ENCODE measurements around the gene PHLDB3. TPM values are rescaled to one million over a fixed set of nuclear protein-coding genes. Genes with fewer than 3 reads are reported as not detected.
A peak's percentile ranks its signal among the peaks of the same experiment; 100 is the strongest.

The PHLDB3 gene
- total RNA-seq, 1 experiment from 2014 or later, result 8.5 TPM

DNA sequence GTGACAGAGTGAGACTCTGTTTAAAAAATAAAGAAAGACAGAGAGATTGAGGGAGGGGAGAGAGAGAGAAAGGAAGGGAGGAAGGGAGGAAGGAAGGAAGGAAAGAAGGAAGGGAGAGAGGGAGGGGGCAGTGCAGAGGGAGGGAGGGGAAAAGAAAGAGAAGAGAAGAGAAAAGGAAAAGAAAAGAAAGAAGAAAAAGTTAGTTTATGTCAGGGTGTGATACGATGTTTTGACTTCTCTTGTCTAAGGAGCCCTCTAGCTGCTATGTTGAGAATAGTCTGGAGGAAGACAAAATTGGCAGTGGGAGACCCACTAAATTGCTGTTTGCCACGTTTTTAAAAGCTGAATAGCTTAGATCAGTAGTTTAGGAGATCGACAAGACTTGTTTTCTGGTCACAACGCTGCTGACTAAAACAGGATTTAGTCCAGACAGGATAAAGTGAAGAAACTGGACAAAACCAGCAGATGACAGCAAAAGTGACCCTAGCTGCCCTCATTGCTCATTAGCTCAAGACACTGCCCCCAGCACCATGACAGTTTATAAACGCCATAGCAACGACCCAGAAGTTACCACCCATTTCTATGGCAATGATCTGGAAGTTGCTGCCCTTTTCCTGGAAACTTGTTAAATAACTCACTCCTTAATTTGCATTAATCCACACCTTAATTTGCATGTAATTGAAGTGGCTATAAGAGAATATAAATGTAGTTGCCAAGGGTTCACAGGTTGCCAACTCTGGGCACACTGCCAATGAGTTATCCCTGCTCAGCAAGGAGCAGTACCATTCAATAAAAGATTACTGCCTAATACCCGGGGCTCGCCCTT is 78.8 kb downstream of the PHLDB3 start:
- Histone ChIP-seq H3K4ac (ENCODE audit: low read depth, low read length) (no peak overlapping the region), H3K9me3 (ENCODE audit: control insufficient read depth, low read depth, low read length) (no peaks in the 10 kb centered on the region), H2BK15ac (ENCODE audit: low read depth, low read length) (no peak overlapping the region), H3K23ac (ENCODE audit: insufficient read length, low read depth, low read length) (no peak overlapping the region), H4K20me1 (ENCODE audit: control insufficient read depth, insufficient read depth, insufficient read length) (no peaks in the 10 kb centered on the region), H2BK20ac (ENCODE audit: low read depth, low read length, poor library complexity, severe bottlenecking) (no peak overlapping the region), H4K8ac (replicated peaks; ENCODE audit: insufficient read length, low read depth, low read length) (no peak overlapping the region), H2AK5ac (ENCODE audit: insufficient read length, low read length) (no peak overlapping the region), H3K18ac (ENCODE audit: insufficient read length, low read depth, low read length) (no peak overlapping the region), H3K27me3 (ENCODE audit: insufficient read depth, low read length) (no peaks in the 10 kb centered on the region), H3K79me1 (ENCODE audit: insufficient read depth, low read depth, low read length, poor library complexity, severe bottlenecking) (no peaks in the 10 kb centered on the region), H2BK120ac (ENCODE audit: low read depth, low read length, poor library complexity, severe bottlenecking) (no peak overlapping the region), H3T11ph (ENCODE audit: low read length) (no peak overlapping the region), H3K56ac (ENCODE audit: insufficient read length, low read depth, low read length) (no peak overlapping the region), H3K4me2 (ENCODE audit: insufficient read depth, insufficient read length, low read length) (no peak overlapping the region), H3K9ac (ENCODE audit: extremely low read depth, insufficient read length, low read length) (no peak overlapping the region), H3K23me2 (ENCODE audit: insufficient read length, low read depth, low read length, poor library complexity, severe bottlenecking) (no peaks in the 10 kb centered on the region), H2BK12ac (ENCODE audit: insufficient read length, low read depth, low read length) (no peak overlapping the region), H3K79me2 (ENCODE audit: insufficient read depth, low read length) (no peaks in the 10 kb centered on the region), H3K27ac (ENCODE audit: insufficient read length, low read depth, low read length) (no peak overlapping the region), H2AFZ (ENCODE audit: low read length) (no peak overlapping the region), H4K91ac (ENCODE audit: insufficient read length, low read depth, low read length) (no peak overlapping the region), H4K5ac (ENCODE audit: insufficient read length, low read depth, low read length) (no peak overlapping the region), H2BK5ac (ENCODE audit: insufficient read length, low read length) (no peak overlapping the region), H3K14ac (ENCODE audit: insufficient read depth, low read length) (no peak overlapping the region), H3K4me1 (ENCODE audit: insufficient read depth, low read length) (no peaks in the 10 kb centered on the region)
- H3K9me3 Mint-ChIP-seq, result peaks cover 0 to 43% of the 10 kb centered on the region in 2 experiments; a peak in 3 of 5 replicates
- H3K27me3 Mint-ChIP-seq (ENCODE audit: low read depth), result peaks cover 2% of the 10 kb centered on the region; the same call in 1 of the 2 replicates
- no peak overlapping the region for H3K27ac Mint-ChIP-seq
- H3K36me3 Mint-ChIP-seq (ENCODE audit: insufficient read depth in 1 of 3, low read depth in 3 of 3), result peaks cover 0 to 3% (median 0%) of the 10 kb centered on the region in 3 experiments; a peak in 1 of 7 replicates
- TF ChIP-seq, protein P1, sequence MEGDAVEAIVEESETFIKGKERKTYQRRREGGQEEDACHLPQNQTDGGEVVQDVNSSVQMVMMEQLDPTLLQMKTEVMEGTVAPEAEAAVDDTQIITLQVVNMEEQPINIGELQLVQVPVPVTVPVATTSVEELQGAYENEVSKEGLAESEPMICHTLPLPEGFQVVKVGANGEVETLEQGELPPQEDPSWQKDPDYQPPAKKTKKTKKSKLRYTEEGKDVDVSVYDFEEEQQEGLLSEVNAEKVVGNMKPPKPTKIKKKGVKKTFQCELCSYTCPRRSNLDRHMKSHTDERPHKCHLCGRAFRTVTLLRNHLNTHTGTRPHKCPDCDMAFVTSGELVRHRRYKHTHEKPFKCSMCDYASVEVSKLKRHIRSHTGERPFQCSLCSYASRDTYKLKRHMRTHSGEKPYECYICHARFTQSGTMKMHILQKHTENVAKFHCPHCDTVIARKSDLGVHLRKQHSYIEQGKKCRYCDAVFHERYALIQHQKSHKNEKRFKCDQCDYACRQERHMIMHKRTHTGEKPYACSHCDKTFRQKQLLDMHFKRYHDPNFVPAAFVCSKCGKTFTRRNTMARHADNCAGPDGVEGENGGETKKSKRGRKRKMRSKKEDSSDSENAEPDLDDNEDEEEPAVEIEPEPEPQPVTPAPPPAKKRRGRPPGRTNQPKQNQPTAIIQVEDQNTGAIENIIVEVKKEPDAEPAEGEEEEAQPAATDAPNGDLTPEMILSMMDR (conservative IDR thresholded peaks at IDR 0.05), result peak; percentile 59
- no CpG with 5 or more reads among the region's 8 CpGs for WGBS (ENCODE audit: extremely low coverage, insufficient read length, low lambda C conversion rate)
- H3K4me1 Mint-ChIP-seq, result peaks cover 3 to 16% of the 10 kb centered on the region in 2 experiments; a peak in 3 of 4 replicates
- DNase-seq, result no peak
- no peak overlapping the region for H3K4me3 Mint-ChIP-seq

Other genes starting within 250 kb of the PHLDB3 start
- gene PSG9, start 235.2 kb downstream of the PHLDB3 start, total RNA-seq (2021), result not detected in 2 replicates
- 0.09 TPM in 1 of 2 replicates, not detected in the other for gene CD177, start 151.1 kb downstream of the PHLDB3 start, total RNA-seq (2021)
- not detected in 2 replicates for gene TEX101, start 89.9 kb downstream of the PHLDB3 start, total RNA-seq (2021)
- 1.8 TPM in 2 replicates for gene LYPD3, start 39.1 kb downstream of the PHLDB3 start, total RNA-seq (2021)
- 18.8 and 20.4 TPM in 2 replicates for gene ETHE1, start 22.5 kb upstream of the PHLDB3 start, total RNA-seq (2021)
- not detected in 2 replicates for gene ZNF575, start 28.4 kb upstream of the PHLDB3 start, total RNA-seq (2021)
- 38.0 and 42.8 TPM in 2 replicates for gene XRCC1, start 70.8 kb upstream of the PHLDB3 start, total RNA-seq (2021)
- 11.4 and 11.9 TPM in 2 replicates for gene PINLYP, start 71.1 kb upstream of the PHLDB3 start, total RNA-seq (2021)
- 24.1 and 25.4 TPM in 2 replicates for gene IRGQ, start 91.4 kb upstream of the PHLDB3 start, total RNA-seq (2021)
- 16.3 and 19.7 TPM in 2 replicates for gene ZNF576, start 91.8 kb upstream of the PHLDB3 start, total RNA-seq (2021)
- 0.44 and 0.70 TPM in 2 replicates for gene SRRM5, start 107.3 kb upstream of the PHLDB3 start, total RNA-seq (2021)
- 30.3 and 31.3 TPM in 2 replicates for gene ZNF428, start 114.9 kb upstream of the PHLDB3 start, total RNA-seq (2021)
- gene CADM4, start 135.1 kb upstream of the PHLDB3 start, total RNA-seq (2021), result 10.2 and 12.5 TPM in 2 replicates
- gene PLAUR, start 165.4 kb upstream of the PHLDB3 start, total RNA-seq (2021), result 13.7 and 15.7 TPM in 2 replicates
- gene IRGC, start 211.3 kb upstream of the PHLDB3 start, total RNA-seq (2021), result not detected in 2 replicates